ENCODE measurements around the gene MS4A3.
"Not testable (repeated sequence)": the region's sequence is repeated elsewhere in the genome, so short reads cannot be mapped to it uniquely, and the experiment has no call there.

Gene MS4A3

DNA sequence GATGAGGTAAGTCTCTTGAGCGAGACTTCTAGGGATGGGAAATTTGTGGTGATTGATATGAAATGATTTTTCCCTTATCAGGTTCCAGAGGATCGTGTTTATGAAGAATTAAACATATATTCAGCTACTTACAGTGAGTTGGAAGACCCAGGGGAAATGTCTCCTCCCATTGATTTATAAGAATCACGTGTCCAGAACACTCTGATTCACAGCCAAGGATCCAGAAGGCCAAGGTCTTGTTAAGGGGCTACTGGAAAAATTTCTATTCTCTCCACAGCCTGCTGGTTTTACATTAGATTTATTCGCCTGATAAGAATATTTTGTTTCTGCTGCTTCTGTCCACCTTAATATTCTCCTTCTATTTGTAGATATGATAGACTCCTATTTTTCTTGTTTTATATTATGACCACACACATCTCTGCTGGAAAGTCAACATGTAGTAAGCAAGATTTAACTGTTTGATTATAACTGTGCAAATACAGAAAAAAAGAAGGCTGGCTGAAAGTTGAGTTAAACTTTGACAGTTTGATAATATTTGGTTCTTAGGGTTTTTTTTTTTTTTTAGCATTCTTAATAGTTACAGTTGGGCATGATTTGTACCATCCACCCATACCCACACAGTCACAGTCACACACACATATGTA, 39.1 kb downstream of the MS4A3 start:
- no peak for DNase-seq

DNA sequence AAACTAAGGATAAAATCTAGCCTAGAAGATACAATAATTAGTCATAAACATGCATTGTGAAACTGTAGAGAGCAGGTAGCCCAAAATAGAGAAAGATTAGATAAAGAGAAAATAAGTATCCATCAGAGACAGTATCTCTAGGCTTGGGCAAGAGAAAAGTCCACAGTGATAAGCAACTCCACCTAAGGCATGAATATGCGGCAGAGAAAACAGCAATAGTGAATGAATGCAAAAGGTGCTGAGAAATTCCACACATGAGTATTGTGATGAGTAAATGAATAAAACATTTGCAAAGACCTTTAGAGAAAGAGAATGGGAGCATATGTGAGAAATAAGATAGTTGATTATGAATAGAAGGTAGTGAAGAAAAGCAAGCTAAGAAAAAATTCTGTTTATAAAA, 40.7 kb downstream of the MS4A3 start:
- no peak for DNase-seq

DNA sequence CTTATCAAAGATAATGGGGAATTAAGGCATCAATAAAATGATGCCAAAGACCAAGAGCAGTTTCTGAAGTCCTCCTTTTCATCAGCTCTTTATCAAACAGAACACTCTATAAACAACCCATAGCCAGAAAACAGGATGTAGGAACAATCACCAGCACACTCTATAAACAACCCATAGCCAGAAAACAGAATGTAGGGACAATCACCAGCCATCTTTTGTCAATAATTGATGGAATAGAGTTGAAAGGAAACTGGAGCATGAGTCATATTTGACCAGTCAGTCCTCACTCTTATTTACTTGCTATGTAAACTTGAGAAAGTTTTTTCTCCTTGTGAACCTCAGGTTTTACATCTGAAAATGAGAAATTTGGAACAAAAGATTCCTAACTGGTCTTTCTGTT, 42.0 kb downstream of the MS4A3 start:
- DNase-seq, result no peak

DNA sequence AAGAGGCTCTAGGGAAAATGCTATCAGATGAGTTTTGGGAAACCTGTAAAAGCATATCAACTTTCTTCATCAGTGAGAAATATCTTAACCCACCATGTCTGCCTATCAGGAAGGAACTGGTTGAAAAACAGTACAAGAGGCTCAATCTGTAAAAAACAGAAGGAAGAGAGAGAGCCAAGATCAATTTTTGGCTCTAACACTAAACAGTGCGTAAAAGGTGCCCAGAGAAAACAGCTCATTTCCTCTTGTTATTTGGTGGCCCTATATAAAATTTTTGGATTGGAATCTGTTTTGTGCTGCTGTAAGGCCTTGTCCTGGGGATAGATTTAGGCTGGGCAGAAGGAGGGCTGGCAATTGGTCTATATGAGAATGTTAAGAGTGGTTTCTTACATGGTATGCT, 44.1 kb downstream of the MS4A3 start:
- DNase-seq, result no peak

DNA sequence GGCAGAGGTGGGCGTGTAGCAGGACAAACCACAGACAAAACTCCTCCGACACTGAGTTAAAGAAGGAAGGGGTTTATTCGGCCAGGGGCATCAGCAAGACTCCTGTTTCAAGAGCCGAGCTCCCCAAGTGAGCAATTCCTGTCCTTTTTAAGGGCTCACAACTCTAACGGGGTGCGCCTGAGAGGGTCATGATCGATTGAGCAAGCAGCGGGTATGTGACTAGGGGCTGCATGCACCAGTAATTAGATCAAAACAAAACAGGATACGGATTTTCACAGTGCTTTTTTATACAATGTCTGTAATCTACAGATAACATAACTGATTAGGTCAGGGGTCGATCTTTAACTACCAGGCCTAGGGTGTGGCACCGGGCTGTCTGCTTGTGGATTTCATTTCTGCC, 44.9 kb downstream of the MS4A3 start:
- not testable (repeated sequence) for DNase-seq

DNA sequence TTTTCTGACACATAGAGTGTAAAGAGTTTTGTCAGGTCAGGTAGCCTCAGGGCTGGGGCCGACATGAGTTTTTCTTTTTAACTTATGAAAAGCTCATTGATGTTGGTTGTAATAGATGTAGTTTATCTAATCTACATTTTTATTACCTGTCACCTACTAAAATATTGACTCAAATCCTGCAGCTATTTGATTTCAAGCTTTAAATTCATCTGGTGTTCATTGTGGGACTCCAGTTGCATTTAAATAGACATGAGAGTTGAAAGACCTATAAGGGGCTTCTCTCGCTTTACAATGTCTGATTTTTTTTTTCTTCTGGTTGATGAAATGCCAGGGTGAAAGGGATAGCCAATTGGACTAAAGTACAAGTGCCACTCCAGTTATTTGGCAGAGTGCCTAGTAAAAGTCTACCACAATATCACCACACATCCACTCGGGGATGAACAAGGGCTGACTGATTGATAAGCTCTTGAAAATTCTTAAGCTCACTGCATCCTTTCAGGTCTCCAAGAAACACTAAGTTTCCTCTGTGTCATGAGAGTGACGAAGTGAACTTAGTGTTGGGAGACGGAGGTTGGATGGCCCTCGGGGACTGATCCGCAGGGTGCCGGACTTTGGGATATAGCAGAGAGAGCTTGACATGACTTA, 48.1 kb downstream of the MS4A3 start:
- not testable (repeated sequence) for DNase-seq

DNA sequence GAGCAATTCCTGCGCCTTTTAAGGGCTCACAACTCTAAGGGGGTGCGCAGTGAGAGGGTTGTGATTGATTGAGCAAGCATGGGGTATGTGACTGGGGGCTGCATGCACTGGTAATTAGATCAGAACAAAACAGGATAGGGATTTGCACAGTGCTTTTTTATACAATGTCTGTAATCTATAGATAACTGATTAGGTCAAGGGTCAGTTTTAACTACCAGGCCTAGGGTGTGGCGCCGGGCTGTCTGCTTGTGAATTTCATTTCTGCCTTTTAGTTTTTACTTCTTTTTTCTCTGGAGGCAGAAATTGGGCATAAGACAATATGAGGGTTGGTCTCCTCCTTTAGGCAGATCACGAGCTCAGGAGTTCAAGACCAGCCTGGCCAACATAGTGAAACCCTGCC, 52.2 kb downstream of the MS4A3 start:
- not testable (repeated sequence) for DNase-seq

DNA sequence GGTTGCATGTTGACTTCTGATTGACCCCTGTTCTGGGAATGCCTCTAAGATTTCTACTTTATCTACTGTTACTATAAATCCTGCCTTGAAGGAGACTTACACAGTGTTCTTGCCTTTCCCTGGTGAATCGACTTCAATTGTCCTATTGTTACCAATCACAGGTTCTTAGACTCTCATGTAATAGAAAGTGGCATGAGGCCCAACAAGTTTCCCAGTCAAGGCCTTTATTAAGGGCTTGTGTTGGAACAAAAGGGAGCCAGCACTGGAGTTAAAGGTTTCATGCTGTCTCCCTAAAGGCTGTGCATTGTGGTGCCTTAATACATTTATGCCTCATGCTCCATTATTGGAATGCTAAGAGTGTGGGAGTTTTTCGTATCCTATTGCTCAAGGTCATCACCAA, 55.3 kb downstream of the MS4A3 start:
- no peak for DNase-seq

DNA sequence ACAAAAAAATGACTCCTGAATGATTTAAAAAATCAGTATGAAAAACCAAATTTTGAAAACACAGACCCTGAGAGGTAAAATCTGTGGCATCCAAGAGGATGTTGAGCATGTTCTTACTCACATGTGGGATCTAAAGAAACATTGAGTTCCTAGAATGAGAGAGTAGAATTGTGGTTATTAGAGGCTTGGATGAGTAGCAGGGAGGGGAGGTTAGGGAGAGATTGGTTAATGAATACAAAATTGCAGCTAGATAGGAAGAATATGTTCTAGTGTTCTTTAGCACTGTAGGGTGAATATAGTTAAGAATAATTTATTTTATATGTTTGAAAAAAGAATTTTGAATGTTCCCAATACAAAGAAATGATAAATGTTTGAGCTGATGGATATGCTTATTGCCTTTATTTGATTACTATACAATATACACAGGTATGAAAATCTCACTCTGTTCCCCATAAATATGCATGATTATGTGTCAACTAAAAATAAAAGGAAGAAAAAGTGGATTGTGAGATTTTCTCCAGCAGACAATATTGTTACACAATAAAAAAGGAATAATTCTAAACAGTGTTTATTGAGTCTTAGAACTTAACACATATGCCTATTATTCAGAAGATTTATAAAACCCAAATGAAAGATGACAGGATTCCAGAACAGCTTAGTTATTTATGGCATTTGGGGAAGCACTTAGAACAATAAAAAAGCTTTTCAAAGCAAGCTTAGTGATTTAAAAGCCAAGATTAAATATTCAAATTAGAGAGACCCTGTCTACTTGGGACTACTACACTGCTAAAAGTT, 60.7 kb downstream of the MS4A3 start:
- no peak for DNase-seq

DNA sequence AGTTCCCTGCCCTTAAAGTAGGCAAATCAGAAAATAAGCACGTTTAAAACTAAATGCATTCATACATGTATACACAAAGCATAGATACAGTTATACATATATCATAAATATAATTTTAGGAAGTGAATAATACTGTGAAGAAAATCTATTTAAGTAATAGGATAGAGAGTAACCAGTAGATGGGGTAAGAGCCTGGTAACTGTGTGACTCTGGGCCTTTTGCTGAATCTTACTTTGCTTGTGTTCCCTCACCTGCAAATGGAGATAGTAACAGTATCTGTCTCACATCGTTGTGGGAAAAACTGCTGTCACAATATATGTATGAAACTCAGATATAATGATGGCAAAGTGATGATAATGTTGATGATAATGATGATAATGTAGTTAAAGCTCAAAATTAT, 61.9 kb downstream of the MS4A3 start:
- no peak for DNase-seq

DNA sequence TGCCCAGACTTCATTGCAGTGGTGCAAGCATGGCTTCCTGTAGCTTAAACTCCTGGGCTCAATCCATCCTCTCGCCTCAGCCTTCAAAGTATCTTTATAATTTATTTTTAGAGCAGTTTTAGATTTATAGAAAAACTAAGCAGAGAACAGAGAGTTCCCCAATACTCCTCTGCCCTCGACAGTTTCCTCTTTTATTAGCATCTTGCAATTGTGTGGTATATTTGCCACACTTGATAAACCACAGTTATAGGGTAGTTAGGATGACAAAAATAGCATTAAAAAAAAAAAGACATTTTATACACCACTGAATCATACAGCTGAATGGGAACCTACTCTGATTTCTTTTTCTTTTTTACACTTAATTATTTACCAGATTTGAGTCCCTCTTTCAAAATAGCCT, 63.2 kb downstream of the MS4A3 start:
- no peak for DNase-seq
